HepG2 (cell line): ENCODE results near the gene CAP2. TPM values are rescaled to one million over a fixed set of nuclear protein-coding genes. Genes with fewer than 3 reads are reported as not detected.

Experiments
- ATAC-seq: fragments of 200-7000 bp; cut with Tn5 transposase; 3 replicates; pipeline ENCODE4 v1.9.1; 2020; ENCODE audit warnings: mild to moderate bottlenecking, moderate library complexity
- BruUV-seq: library from RNA; stranded (reverse); fragments of 400-500 nt; replicated peaks from 2 replicates; lab custom pipeline; 2021; lab: Mats Ljungman, UMichigan
- CTCF ChIA-PET: fragments of 300-600 bp; formaldehyde crosslinking; extraction: SDS; loops from one replicate; lab custom pipeline; 2021; ENCODE audit warnings: low total read pairs, inconsistent platforms, low intra/inter-chr PET ratio; lab: Yijun Ruan, JAX
- POLR2A ChIA-PET: fragments of 350-600 bp; sonication (Branson Sonifier 250); formaldehyde crosslinking; loops from one replicate; lab custom pipeline; 2020; ENCODE audit warnings: antibody characterized with exemption, inconsistent platforms; lab: Yijun Ruan, JAX
- DNase-seq: peaks from one replicate; pipeline ENCODE4 v3.0.0-alpha.2; 2015; ENCODE audit warnings: low spot score
- FAIRE-seq: peaks from 3 replicates; lab custom pipeline; 2011; peaks lifted over from hg19 to GRCh38; lab: Jason Lieb, UNC
- H2AFZ ChIP-seq: one replicate; pipeline ENCODE4 v1.6.1; 2011; ENCODE audit warnings: low read length, inconsistent platforms
- H3K27ac ChIP-seq: fragments of 300-600 bp; 3 replicates; pipeline ENCODE4 v1.8.0; 2011; ENCODE audit warnings: mixed run types, mild to moderate bottlenecking, mixed read lengths, low read length, inconsistent platforms; ENCODE audit not compliant: insufficient read depth; ENCODE audit errors: extremely low read length
- H3K27me3 ChIP-seq, 2 experiments: fragments of 200-600 bp in 1 of 2; 2 replicates in 1 of 2; 3 replicates in 1 of 2; pipeline versions ENCODE4 v1.6.0 to v1.8.0; 2011; ENCODE audit warnings: low read length in 2 of 2, mild to moderate bottlenecking in 2 of 2, moderate library complexity in 2 of 2, inconsistent platforms in 1 of 2; ENCODE audit not compliant: insufficient read depth in 2 of 2, control insufficient read depth in 1 of 2
- H3K36me3 ChIP-seq, 2 experiments: fragments of 200-600 bp in 1 of 2; replicated peaks in 1 of 2; 2 replicates in 1 of 2; 3 replicates in 1 of 2; pipeline versions ENCODE4 v1.5.1 to v1.8.0; 2011; ENCODE audit warnings: low read length in 2 of 2, inconsistent platforms in 1 of 2; ENCODE audit not compliant: insufficient read depth in 2 of 2, control insufficient read depth in 1 of 2
- H3K4me1 ChIP-seq: 2 replicates; pipeline ENCODE4 v1.5.1; 2012; ENCODE audit warnings: low read length, inconsistent platforms; ENCODE audit not compliant: insufficient read depth
- H3K4me2 ChIP-seq: 2 replicates; pipeline ENCODE4 v1.6.0; 2011; ENCODE audit warnings: low read depth, low read length, inconsistent platforms
- H3K4me3 ChIP-seq, 3 experiments: fragments of 200-600 bp in 1 of 3; sonication (generic), shearing (Covaris generic) in 1 of 3; replicated peaks in 1 of 3; 2 replicates each; pipeline ENCODE4 v1.5.1; 2011 to 2016; ENCODE audit warnings: low read length in 3 of 3, inconsistent platforms in 2 of 3, low read depth in 2 of 3, mild to moderate bottlenecking in 2 of 3, control low read depth in 1 of 3, mixed read lengths in 1 of 3; ENCODE audit not compliant: insufficient read depth in 1 of 3
- H3K79me2 ChIP-seq: one replicate; pipeline ENCODE4 v1.6.1; 2011; ENCODE audit warnings: low read length, inconsistent platforms; ENCODE audit not compliant: insufficient read depth
- H3K9ac ChIP-seq: 2 replicates; pipeline ENCODE4 v1.6.0; 2011; ENCODE audit warnings: mild to moderate bottlenecking, low read depth, low read length, inconsistent platforms; ENCODE audit not compliant: insufficient read depth
- H3K9me3 ChIP-seq: 2 replicates; pipeline ENCODE4 v1.5.1; 2012; ENCODE audit warnings: mild to moderate bottlenecking, low read length
- H4K20me1 ChIP-seq: 2 replicates; pipeline ENCODE4 v1.6.0; 2011; ENCODE audit warnings: inconsistent platforms, mild to moderate bottlenecking, low read length, moderate library complexity; ENCODE audit not compliant: insufficient read depth
- ARID3A ChIP-seq: IDR thresholded peaks from 2 replicates; pipeline ENCODE4 v1.6.1; 2012; ENCODE audit warnings: low read depth, low read length, improper control_type of control experiment
- ATF1 ChIP-seq: IDR thresholded peaks from 2 replicates; pipeline ENCODE4 v1.6.1; 2016; ENCODE audit warnings: mild to moderate bottlenecking, control low read depth
- CENPBD1 ChIP-seq: sonication (generic); formaldehyde crosslinking; IDR thresholded peaks from 2 replicates; pipeline ENCODE4 v1.8.0; 2022; ENCODE audit warnings: missing genetic modification reagents, low read depth, mild to moderate bottlenecking, borderline replicate concordance
- HES4 ChIP-seq: sonication (generic); formaldehyde crosslinking; IDR thresholded peaks from 2 replicates; pipeline ENCODE4 v1.9.0; 2021; ENCODE audit warnings: mild to moderate bottlenecking, missing genetic modification reagents, borderline replicate concordance
- IRF1 ChIP-seq: sonication (generic); formaldehyde crosslinking; IDR thresholded peaks from 2 replicates; pipeline ENCODE4 v1.4.0; 2020; ENCODE audit warnings: low read depth, mild to moderate bottlenecking, missing genetic modification reagents
- KDM2A ChIP-seq: sonication (generic); formaldehyde crosslinking; IDR thresholded peaks from 2 replicates; pipeline ENCODE4 v1.4.0; 2020; ENCODE audit warnings: low read depth, missing genetic modification reagents, borderline replicate concordance
- ZBTB38 ChIP-seq: sonication (generic); formaldehyde crosslinking; IDR thresholded peaks from 2 replicates; pipeline ENCODE4 v1.5.1; 2020; ENCODE audit warnings: mild to moderate bottlenecking, missing genetic modification reagents
- ZBTB7B ChIP-seq: sonication (generic); formaldehyde crosslinking; IDR thresholded peaks from 2 replicates; pipeline ENCODE4 v1.4.0; 2020; ENCODE audit warnings: missing genetic modification reagents
- ZMYM4 ChIP-seq: sonication (generic); formaldehyde crosslinking; IDR thresholded peaks from 2 replicates; pipeline ENCODE4 v1.8.1; 2023; ENCODE audit warnings: mild to moderate bottlenecking, missing genetic modification reagents
- ZNF260 ChIP-seq: sonication (generic); formaldehyde crosslinking; IDR thresholded peaks from 2 replicates; pipeline ENCODE4 v1.4.0; 2020; ENCODE audit warnings: missing genetic modification reagents, low read depth, mild to moderate bottlenecking, borderline replicate concordance
- ZNF770 ChIP-seq: sonication (generic); formaldehyde crosslinking; IDR thresholded peaks from 2 replicates; pipeline ENCODE4 v1.5.0; 2020; ENCODE audit warnings: mild to moderate bottlenecking, missing genetic modification reagents
- WGBS: methylation state at CpG from one replicate; pipeline ENCODE4 v1.1.6; 2017; ENCODE audit warnings: low lambda C conversion rate; 5-methylcytosine and 5-hydroxymethylcytosine counted together
- in situ Hi-C: cut with HindIII; loops from 2 replicates; pipeline ENCODE4 v1.10.0; 2017; ENCODE audit warnings: low pct_unique_long_range_greater_than_20kb; ENCODE audit not compliant: extremely low pct_ligation_motif_present
- intact Hi-C: fragments of 100-400 bp; cut with micrococcal nuclease; formaldehyde crosslinking; loops from one replicate; pipeline ENCODE4 v1.10.0; 2022; ENCODE audit not compliant: unreplicated experiment
- polyA plus RNA-seq, 8 experiments: library from polyadenylated mRNA; depleted of rRNA in 3 of 8; stranded (reverse) in 7 of 8; unstranded in 1 of 8; fragments of >200 nt; fragmentation: Illumina TruSeq in 4 of 8; extraction: Trizol in 4 of 8; gene quantifications; 2 replicates each; pipeline versions ENCODE4 v1.2.1 to v1.2.3, GENCODE V29; 2011 to 2016; ENCODE audit warnings: low read depth in 4 of 8, missing spikeins in 1 of 8, mixed read lengths in 1 of 8; ENCODE audit not compliant: insufficient read depth in 1 of 8
- total RNA-seq, 5 experiments: library from RNA; depleted of rRNA; stranded (reverse); fragments of >200 nt; fragmentation: Illumina TruSeq; extraction: Trizol; gene quantifications; 2 replicates each; pipeline ENCODE4 v1.2.3, GENCODE V29; 2016; ENCODE audit warnings: low read depth in 1 of 5

The CAP2 gene
- total and polyA plus RNA-seq, 2 of the 13 experiments (the other 11 are each of a cell fraction or from before 2014, with no cell fraction given), result 7.9 to 53.1 TPM

GRCh38 chr6:17470202-17470937 is 77.0 kb downstream of the CAP2 start:
- TF ChIP-seq CENPBD1 (CRISPR knock-in tag) (no peak), ATF1 (CRISPR knock-in tag) (no peak), ZNF260 (CRISPR knock-in tag) (no peak), ZNF770 (CRISPR knock-in tag) (no peak), HES4 (CRISPR knock-in tag) (no peak), ZBTB7B (CRISPR knock-in tag) (no peak), ARID3A (no peak), ZBTB38 (CRISPR knock-in tag) (no peak), ZMYM4 (CRISPR knock-in tag) (no peak), KDM2A (CRISPR knock-in tag) (no peak), IRF1 (CRISPR knock-in tag) (no peak)
- TF ChIP-seq, all 625 proteins: peak for 0
- Histone ChIP-seq H3K79me2 (no peaks in the 10 kb centered on the region), H3K9me3 (no peaks in the 10 kb centered on the region), H3K27ac (no peak overlapping the region), H3K27me3 (no peaks in the 10 kb centered on the region), H3K4me2 (no peak overlapping the region), H3K4me1 (peaks cover 10% of the 10 kb centered on the region), H3K9ac (no peak overlapping the region), H4K20me1 (no peaks in the 10 kb centered on the region), H3K4me3 (no peak overlapping the region), H3K36me3 (no peaks in the 10 kb centered on the region; a peak in 2 of 5 replicates), H2AFZ (no peak overlapping the region)
- in situ Hi-C loops, result no loop called here
- WGBS, result 89% methylated on average over 2 of the region's 2 CpGs
- POLR2A ChIA-PET, result no interaction called here
- intact Hi-C loops, result no loop called here
- ATAC-seq (no peak), DNase-seq (no peak), FAIRE-seq (no peak)
- CTCF ChIA-PET, result no interaction called here
- BruUV-seq, result no TSS peak
